Measurements from ENCODE around the gene VGLL1. TPM values are rescaled to one million over a fixed set of nuclear protein-coding genes. Genes with fewer than 3 reads are reported as not detected.

The VGLL1 gene
- total RNA-seq, 1 donor from 2014 or later = 1.3 TPM

GRCh38 chrX:136491832-136492231 lies 40.2 kb upstream of the VGLL1 start:
- peaks cover 14% of the 10 kb centered on the region for H3K27me3 Mint-ChIP-seq (ENCODE audit: low read depth, unreplicated experiment)

DNA sequence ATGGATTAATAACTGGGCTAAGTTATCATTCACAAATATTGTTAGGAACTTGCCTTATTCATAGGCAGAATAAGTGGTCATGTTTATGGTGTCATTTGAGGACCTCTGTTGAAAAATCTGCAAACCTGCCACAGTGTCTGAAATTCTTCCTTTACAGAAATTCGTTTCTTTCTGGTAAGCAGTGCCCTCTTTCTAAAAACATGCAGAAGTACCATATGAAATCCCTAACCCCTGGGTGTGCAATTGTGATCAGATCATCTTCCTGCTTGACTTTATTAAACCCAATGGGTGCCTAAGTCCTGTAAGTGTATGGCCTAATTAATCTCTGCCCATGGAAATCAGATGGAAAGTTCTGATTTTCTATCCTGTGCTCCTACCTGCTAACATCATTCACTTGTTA lies 39.0 kb upstream of the VGLL1 start:
- H2AFZ ChIP-seq (ENCODE audit: low read depth, low read length) = no peak overlapping the region
- H3K27ac Mint-ChIP-seq (ENCODE audit: unreplicated experiment) = no peak overlapping the region

More at GRCh38 chrX:136491832-136492231, 40.2 kb upstream of the VGLL1 start:
- Mint-ChIP-seq H3K4me1 (ENCODE audit: low read depth, unreplicated experiment) (no peaks in the 10 kb centered on the region), H3K9me3 (ENCODE audit: unreplicated experiment) (no peaks in the 10 kb centered on the region), H3K4me3 (ENCODE audit: unreplicated experiment) (no peak overlapping the region), H3K27ac (ENCODE audit: unreplicated experiment) (no peak overlapping the region), H3K36me3 (ENCODE audit: low read depth, unreplicated experiment) (no peaks in the 10 kb centered on the region)
- no peaks in the 10 kb centered on the region for H3K79me2 ChIP-seq (ENCODE audit: insufficient read depth, low read length)
- no peak overlapping the region for H3K4me3 ChIP-seq (ENCODE audit: insufficient read depth, low read depth, low read length)
- no peak overlapping the region for H3K9ac ChIP-seq (ENCODE audit: low read length)
- H3K27ac ChIP-seq (ENCODE audit: low read depth, low read length) = no peak overlapping the region
- H4K20me1 ChIP-seq (ENCODE audit: insufficient read depth, low read length) = no peaks in the 10 kb centered on the region
- H3K36me3 ChIP-seq (ENCODE audit: insufficient read depth, low read length) = no peaks in the 10 kb centered on the region
- no peak overlapping the region for H3K4me2 ChIP-seq (ENCODE audit: low read length)
- H3K27me3 ChIP-seq (ENCODE audit: insufficient read depth, low read length) = no peaks in the 10 kb centered on the region
- no peak for FAIRE-seq
- no peak overlapping the region for H2AFZ ChIP-seq (ENCODE audit: low read depth, low read length)
- no peak for TF ChIP-seq CTCF (IDR thresholded peaks at IDR 0.05; ENCODE audit: insufficient read depth, low read depth, low read length)
- no peak for TF ChIP-seq EZH2 (IDR thresholded peaks at IDR 0.05; ENCODE audit: insufficient read depth, low read length)
- no peak for DNase-seq (ENCODE audit: low read depth)
- no peaks in the 10 kb centered on the region for H3K4me1 ChIP-seq (ENCODE audit: insufficient read depth, low read length)
- H3K9me3 ChIP-seq (ENCODE audit: insufficient read depth, low read depth, low read length) = no peaks in the 10 kb centered on the region

More for the DNA sequence above, 39.0 kb upstream of the VGLL1 start:
- Histone ChIP-seq H3K79me2 (ENCODE audit: insufficient read depth, low read length) (peaks cover 5% of the 10 kb centered on the region), H3K27ac (ENCODE audit: low read depth, low read length) (no peak overlapping the region), H3K9ac (ENCODE audit: low read length) (no peak overlapping the region), H3K4me1 (ENCODE audit: insufficient read depth, low read length) (no peaks in the 10 kb centered on the region), H4K20me1 (ENCODE audit: insufficient read depth, low read length) (no peaks in the 10 kb centered on the region), H3K4me3 (ENCODE audit: insufficient read depth, low read depth, low read length) (no peak overlapping the region), H3K27me3 (ENCODE audit: insufficient read depth, low read length) (no peaks in the 10 kb centered on the region), H3K36me3 (ENCODE audit: insufficient read depth, low read length) (no peaks in the 10 kb centered on the region), H3K9me3 (ENCODE audit: insufficient read depth, low read depth, low read length) (no peaks in the 10 kb centered on the region), H3K4me2 (ENCODE audit: low read length) (no peak overlapping the region)
- DNase-seq (ENCODE audit: low read depth) (no peak), FAIRE-seq (peak; percentile 93)
- Mint-ChIP-seq H3K4me1 (ENCODE audit: low read depth, unreplicated experiment) (no peaks in the 10 kb centered on the region), H3K36me3 (ENCODE audit: low read depth, unreplicated experiment) (no peaks in the 10 kb centered on the region), H3K27me3 (ENCODE audit: low read depth, unreplicated experiment) (peaks cover 14% of the 10 kb centered on the region), H3K4me3 (ENCODE audit: unreplicated experiment) (no peak overlapping the region), H3K9me3 (ENCODE audit: unreplicated experiment) (no peaks in the 10 kb centered on the region)
- TF ChIP-seq EZH2 (IDR thresholded peaks at IDR 0.05; ENCODE audit: insufficient read depth, low read length) (no peak), CTCF (IDR thresholded peaks at IDR 0.05; ENCODE audit: insufficient read depth, low read depth, low read length) (no peak)

All from astrocyte (in vitro differentiated cells and primary cell).